ENCODE measurements around the gene ELAPOR2.
"Not testable (repeated sequence)": the region's sequence is repeated elsewhere in the genome, so short reads cannot be mapped to it uniquely, and the experiment has no call there.

The ELAPOR2 gene

DNA sequence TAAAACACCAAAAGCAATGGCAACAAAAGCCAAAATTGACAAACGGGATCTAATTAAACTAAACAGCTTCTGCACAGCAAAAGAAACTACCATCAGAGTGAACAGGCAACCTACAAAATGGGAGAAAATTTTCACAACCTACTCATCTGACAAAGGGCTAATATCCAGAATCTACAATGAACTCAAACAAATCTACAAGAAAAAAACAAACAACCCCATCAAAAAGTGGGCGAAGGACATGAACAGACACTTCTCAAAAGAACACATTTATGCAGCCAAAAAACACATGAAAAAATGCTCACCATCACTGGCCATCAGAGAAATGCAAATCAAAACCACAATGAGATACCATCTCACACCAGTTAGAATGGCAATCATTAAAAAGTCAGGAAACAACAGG lies 14.7 kb downstream of the ELAPOR2 start:
- not testable (repeated sequence) for DNase-seq

DNA sequence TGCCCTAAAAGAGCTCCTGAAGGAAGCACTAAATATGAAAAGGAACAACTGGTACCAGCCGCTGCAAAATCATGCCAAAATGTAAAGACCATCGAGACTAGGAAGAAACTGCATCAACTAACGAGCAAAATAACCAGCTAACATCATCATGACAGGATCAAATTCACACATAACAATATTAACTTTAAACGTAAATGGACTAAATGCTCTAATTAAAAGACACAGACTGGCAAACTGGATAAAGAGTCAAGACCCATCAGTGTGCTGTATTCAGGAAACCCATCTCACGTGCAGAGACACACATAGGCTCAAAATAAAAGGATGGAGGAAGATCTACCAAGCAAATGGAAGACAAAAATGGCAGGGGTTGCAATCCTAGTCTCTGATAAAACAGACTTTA lies 17.9 kb downstream of the ELAPOR2 start:
- not testable (repeated sequence) for DNase-seq

DNA sequence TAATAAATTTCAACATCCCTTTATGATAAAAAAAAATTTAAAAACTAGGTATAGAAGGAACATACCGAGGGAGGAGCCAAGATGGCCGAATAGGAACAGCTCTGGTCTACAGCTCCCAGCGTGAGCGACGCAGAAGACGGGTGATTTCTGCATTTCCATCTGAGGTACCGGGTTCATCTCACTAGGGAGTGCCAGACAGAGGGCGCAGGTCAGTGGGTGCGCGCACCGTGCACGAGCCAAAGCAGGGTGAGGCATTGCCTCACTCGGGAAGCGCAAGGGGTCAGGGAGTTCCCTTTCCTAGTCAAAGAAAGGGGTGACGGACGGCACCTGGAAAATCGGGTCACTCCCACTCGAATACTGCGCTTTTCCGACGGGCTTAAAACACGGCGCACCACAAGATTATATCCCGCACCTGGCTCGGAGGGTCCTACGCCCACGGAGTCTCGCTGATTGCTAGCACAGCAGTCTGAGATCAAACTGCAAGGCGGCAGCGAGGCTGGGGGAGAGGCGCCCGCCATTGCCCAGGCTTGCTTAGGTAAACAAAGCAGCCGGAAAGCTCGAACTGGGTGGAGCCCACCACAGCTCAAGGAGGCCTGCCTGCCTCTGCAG lies 19.7 kb downstream of the ELAPOR2 start:
- DNase-seq = not testable (repeated sequence)

DNA sequence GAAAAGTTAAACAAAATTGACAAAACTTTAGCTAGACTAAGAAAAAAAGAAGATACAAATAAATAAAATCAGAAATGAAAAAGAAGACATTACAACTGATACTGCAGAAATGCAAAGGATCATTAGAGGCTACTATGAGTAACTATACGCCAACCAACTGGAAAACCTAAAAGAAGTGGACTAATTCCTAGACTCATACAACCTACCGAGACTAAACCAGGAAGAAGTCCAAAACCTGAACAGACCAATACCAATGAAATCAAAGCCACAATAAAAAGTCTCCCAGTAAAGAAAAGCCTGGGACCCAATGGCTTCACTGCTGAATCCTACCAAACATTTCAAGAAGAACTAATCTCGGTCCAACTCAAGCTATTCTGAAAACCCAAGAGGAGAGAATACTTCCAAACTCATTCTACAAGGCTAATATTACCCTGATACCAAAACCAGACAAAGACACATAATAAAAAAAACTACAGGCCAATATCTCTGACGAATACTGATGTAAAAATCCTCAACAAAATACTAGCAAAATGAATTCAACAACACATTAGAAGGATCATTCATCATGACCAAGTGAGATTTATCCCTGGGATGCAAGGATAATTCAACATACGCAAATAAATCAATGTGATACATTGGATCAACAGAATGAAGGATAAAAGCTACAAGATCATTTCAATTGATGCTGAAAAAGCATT lies 20.3 kb downstream of the ELAPOR2 start:
- no peak for DNase-seq

DNA sequence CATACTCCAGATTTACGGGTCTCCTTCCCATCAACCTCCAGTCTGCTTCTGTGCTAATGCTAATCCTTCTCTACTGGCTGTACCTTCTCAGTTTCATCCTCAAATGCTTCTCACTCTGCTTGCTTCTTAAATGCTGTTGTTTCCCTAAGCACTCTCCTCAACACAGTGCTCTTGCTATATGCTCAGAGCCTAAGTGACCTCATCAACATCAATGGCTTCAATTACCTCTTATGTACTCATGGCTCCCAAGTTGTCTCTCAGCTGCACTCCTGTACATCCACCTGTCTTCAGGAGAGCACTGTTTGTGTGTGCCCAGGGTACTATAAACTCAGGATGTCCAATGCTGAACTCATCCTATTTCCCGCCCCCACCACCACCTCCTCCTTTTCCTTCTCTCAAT lies 22.5 kb downstream of the ELAPOR2 start:
- DNase-seq = peak; percentile 45

- DNase-seq = no peak
Measured at GRCh38 chr7:87032604-87033339, 26.7 kb downstream of the ELAPOR2 start.

GRCh38 chr7:87029078-87029477 lies 30.4 kb downstream of the ELAPOR2 start:
- DNase-seq = no peak

DNA sequence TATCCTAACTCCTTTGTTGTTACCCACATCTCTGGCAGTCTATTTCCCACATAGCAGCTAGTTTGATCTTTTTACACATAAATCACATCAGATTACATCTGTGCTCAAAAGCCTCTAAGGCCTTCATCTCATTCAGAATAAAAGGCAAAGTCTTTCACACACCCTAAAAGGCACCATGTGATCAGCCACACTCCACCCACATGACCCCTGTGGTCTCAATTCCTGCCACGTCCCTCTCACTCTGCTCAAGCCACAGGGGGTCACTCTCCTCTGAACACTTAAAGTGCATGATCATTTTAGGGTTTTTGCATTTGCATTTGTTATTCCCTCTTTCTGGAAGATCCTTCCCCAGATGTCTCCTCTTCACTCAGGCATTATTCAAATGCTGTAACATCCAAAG lies 30.8 kb downstream of the ELAPOR2 start:
- DNase-seq = no peak

GRCh38 chr7:87027900-87028299 lies 31.6 kb downstream of the ELAPOR2 start:
- DNase-seq = no peak

- no peak for DNase-seq
Measured at GRCh38 chr7:87021285-87021684, 38.2 kb downstream of the ELAPOR2 start.

DNA sequence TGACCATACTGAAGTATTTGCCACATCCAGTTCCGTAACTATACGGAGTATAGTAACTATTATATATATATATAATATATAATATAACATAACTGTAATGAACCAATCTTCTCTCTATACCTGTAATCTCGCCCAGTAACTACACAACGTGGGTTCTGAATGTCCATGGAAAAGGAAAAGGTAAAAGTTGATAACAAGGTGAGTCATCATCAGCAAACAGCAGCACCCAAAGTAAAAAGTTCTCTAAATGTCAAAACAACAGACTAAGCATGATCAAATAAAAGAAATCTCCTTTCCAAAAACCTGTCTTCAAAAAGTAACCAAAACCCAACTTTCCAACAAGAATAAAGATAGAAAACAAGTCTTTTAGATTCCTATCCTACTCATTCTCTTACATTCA lies 42.8 kb downstream of the ELAPOR2 start:
- peak; percentile 9 for DNase-seq

DNA sequence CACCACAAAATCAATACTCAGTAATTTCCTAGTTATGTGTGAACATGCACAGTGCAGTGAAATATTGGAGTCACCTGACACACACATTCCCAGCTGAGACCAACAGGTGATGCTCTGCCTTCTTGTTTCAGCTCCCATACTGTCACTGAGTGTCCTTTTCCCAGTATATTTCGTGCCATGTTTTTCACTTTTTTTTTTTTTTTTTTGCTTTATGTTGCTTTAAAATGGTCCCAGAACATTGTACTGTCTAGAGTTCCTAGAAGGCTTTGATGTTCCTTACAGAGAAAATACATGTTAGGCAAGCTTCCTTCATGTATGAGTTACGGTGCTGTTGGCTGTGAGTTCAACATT lies 45.6 kb downstream of the ELAPOR2 start:
- peak; percentile 37 for DNase-seq

- no peak for DNase-seq
Measured at GRCh38 chr7:87013136-87013839, 46.2 kb downstream of the ELAPOR2 start.
